GM12892 (cell line): ENCODE results near the gene VAMP7.

Source experiments
- POLR2A ChIP-seq: IDR thresholded peaks from 2 replicates; pipeline ENCODE4 v1.6.1; 2011; ENCODE audit warnings: low read depth, low read length, control low read depth
- POLR2AphosphoS5 ChIP-seq: IDR thresholded peaks from 2 replicates; pipeline ENCODE4 v1.6.1; 2011; ENCODE audit warnings: low read depth, low read length, control low read depth
- TAF1 ChIP-seq: IDR thresholded peaks from 2 replicates; pipeline ENCODE4 v1.6.1; 2011; ENCODE audit warnings: low read depth, mild to moderate bottlenecking, control low read depth, low read length, borderline replicate concordance

GRCh38 chrX:155886409-155886808 lies 5.3 kb downstream of the VAMP7 start:
- no peak for TF ChIP-seq POLR2A
- TF ChIP-seq TAF1, result no peak
- no peak for TF ChIP-seq POLR2AphosphoS5
